ENCODE measurements around the gene MIAT. TPM values are rescaled to one million over a fixed set of nuclear protein-coding genes. Genes with fewer than 3 reads are reported as not detected.

Gene MIAT
- total and polyA plus RNA-seq, 3 donors from 2014 or later = 1.7 to 3.3 (median 2.4) TPM

- Histone ChIP-seq H3K27ac (no peak overlapping the region), H3K4me1 (no peaks in the 10 kb centered on the region), H3K4me3 (no peak overlapping the region), H3K27me3 (no peaks in the 10 kb centered on the region), H3K36me3 (ENCODE audit: low read depth, missing control alignments) (no peaks in the 10 kb centered on the region), H3K9me3 (no peaks in the 10 kb centered on the region)
- no peak for DNase-seq
- WGBS, 2 donors = 93 to 95% methylated on average over 3 of the region's 3 CpGs
- TF ChIP-seq POLR2A (IDR thresholded peaks at IDR 0.05) (no peak), CTCF (IDR thresholded peaks at IDR 0.05) (no peak)
- intact Hi-C loops (cut with DNase I; ENCODE audit: low total_unique reads) = no loop called here
Measured at GRCh38 chr22:26722159-26722558, 64.8 kb downstream of the MIAT start.

DNA sequence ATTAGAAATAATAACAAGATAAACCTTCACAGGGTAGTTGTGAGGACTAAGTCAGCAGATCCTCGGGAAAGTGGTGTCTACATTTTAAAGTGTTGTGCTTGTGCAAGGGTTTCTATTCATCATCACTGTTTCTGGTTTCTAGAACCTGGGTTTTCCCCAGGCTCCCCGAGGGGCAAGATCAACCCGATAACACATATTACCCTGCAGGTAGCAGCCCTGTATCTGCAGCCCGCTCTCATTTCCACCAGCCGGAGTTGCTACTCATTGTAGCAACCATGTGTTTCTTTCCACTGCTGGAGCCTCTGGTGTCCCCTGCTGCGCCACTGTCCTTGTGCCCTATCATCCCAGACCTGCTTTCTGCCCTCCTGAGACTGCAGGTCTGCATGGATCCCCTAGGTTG lies 67.0 kb downstream of the MIAT start:
- H3K9me3 ChIP-seq = no peaks in the 10 kb centered on the region
- TF ChIP-seq POLR2A (IDR thresholded peaks at IDR 0.05) (no peak), CTCF (IDR thresholded peaks at IDR 0.05) (no peak)
- DNase-seq = no peak
- H3K36me3 ChIP-seq (ENCODE audit: low read depth, missing control alignments) = no peaks in the 10 kb centered on the region
- H3K4me1 ChIP-seq = no peaks in the 10 kb centered on the region
- 92 to 94% methylated on average over 6 of the region's 6 CpGs for WGBS, 2 donors
- H3K27ac ChIP-seq = no peak overlapping the region
- no peaks in the 10 kb centered on the region for H3K27me3 ChIP-seq
- intact Hi-C loops (cut with DNase I; ENCODE audit: low total_unique reads) = no loop called here
- no peak overlapping the region for H3K4me3 ChIP-seq

GRCh38 chr22:26725012-26725676 lies 67.8 kb downstream of the MIAT start:
- H3K4me1 ChIP-seq = no peaks in the 10 kb centered on the region
- WGBS, 2 donors = 94% methylated on average over 3 of the region's 3 CpGs
- H3K4me3 ChIP-seq = no peak overlapping the region
- intact Hi-C loops (cut with DNase I; ENCODE audit: low total_unique reads) = no loop called here
- no peaks in the 10 kb centered on the region for H3K27me3 ChIP-seq
- no peak for TF ChIP-seq POLR2A (IDR thresholded peaks at IDR 0.05)
- TF ChIP-seq CTCF (IDR thresholded peaks at IDR 0.05) = no peak
- no peaks in the 10 kb centered on the region for H3K36me3 ChIP-seq (ENCODE audit: low read depth, missing control alignments)
- H3K27ac ChIP-seq = no peak overlapping the region
- no peaks in the 10 kb centered on the region for H3K9me3 ChIP-seq
- DNase-seq = no peak

Small RNAs within 50 kb of the gene (small RNA-seq; reads per million reads assigned to genes)
- 0 reads per million in 2 donors for gene RF01874

Other genes with a start within 250 kb of the MIAT start
- 1 to 10 TPM; 4.8 to 5.0 TPM for gene ASPHD2, start 228.3 kb upstream of the MIAT start, total RNA-seq
- gene ASPHD2, start 228.3 kb upstream of the MIAT start, polyA plus RNA-seq (ENCODE audit: insufficient read depth, low read depth, low replicate concordance) = 4.2 TPM
- gene HPS4, start 173.8 kb upstream of the MIAT start, total RNA-seq = 100 to 1,000 TPM; 103 to 110 TPM
- gene HPS4, start 173.8 kb upstream of the MIAT start, polyA plus RNA-seq (ENCODE audit: insufficient read depth, low read depth, low replicate concordance) = 68.8 TPM
- gene SRRD, start 173.7 kb upstream of the MIAT start, total RNA-seq = 10 to 100 TPM; 22.7 to 27.2 TPM
- gene SRRD, start 173.7 kb upstream of the MIAT start, polyA plus RNA-seq (ENCODE audit: insufficient read depth, low read depth, low replicate concordance) = 37.9 TPM
- gene TFIP11, start 145.1 kb upstream of the MIAT start, total RNA-seq = 10 to 100 TPM; 44.3 to 51.3 TPM
- 100 TPM for gene TFIP11, start 145.1 kb upstream of the MIAT start, polyA plus RNA-seq (ENCODE audit: insufficient read depth, low read depth, low replicate concordance)
- gene TPST2, start 67.5 kb upstream of the MIAT start, total RNA-seq = 100 to 1,000 TPM; 169 to 218 TPM
- gene TPST2, start 67.5 kb upstream of the MIAT start, polyA plus RNA-seq (ENCODE audit: insufficient read depth, low read depth, low replicate concordance) = 32.8 TPM
- gene CRYBB1, start 39.6 kb upstream of the MIAT start, total RNA-seq = not detected
- 0.80 TPM for gene CRYBB1, start 39.6 kb upstream of the MIAT start, polyA plus RNA-seq (ENCODE audit: insufficient read depth, low read depth, low replicate concordance)
- 1 to 10 TPM in 1 of 2 donors, under 1 TPM in 1; 0.93 to 2.3 TPM for gene CRYBA4, start 35.6 kb upstream of the MIAT start, total RNA-seq
- gene CRYBA4, start 35.6 kb upstream of the MIAT start, polyA plus RNA-seq (ENCODE audit: insufficient read depth, low read depth, low replicate concordance) = 2.6 TPM